K562 (cell line): ENCODE results near the gene CDK4. TPM values are rescaled to one million over a fixed set of nuclear protein-coding genes. Genes with fewer than 3 reads are reported as not detected.

ENCODE experiments used
- CGGBP1 ChIP-seq: fragments of 250-450 bp; sonication (Bioruptor Pico); IDR thresholded peaks from 2 replicates; pipeline ENCODE4 v1.9.0; 2021; ENCODE audit warnings: mild to moderate bottlenecking
- CREBBP ChIP-seq: IDR thresholded peaks from one replicate; pipeline ENCODE4 v1.6.1; 2012; ENCODE audit warnings: low read depth, mild to moderate bottlenecking, control low read depth, inconsistent platforms, low read length
- EGR1 ChIP-seq: fragments of 450-650 bp; conservative IDR thresholded peaks from 2 replicates; pipeline ENCODE4 v1.6.1; 2017; ENCODE audit warnings: mild to moderate bottlenecking
- GATA2 ChIP-seq: sonication (generic); formaldehyde crosslinking; IDR thresholded peaks from 2 replicates; pipeline ENCODE4 v1.4.0; 2020; ENCODE audit warnings: mild to moderate bottlenecking, missing genetic modification reagents
- KLF16 ChIP-seq: IDR thresholded peaks from 2 replicates; pipeline ENCODE4 v1.6.1; 2016; ENCODE audit warnings: antibody characterized with exemption
- L3MBTL2 ChIP-seq: fragments of 450-650 bp; IDR thresholded peaks from 2 replicates; pipeline ENCODE4 v1.6.1; 2016; ENCODE audit warnings: mild to moderate bottlenecking, moderate library complexity
- MAZ ChIP-seq, 2 experiments: fragments of 450-650 bp in 1 of 2; sonication (generic) in 1 of 2; formaldehyde crosslinking; IDR thresholded peaks in 1 of 2; conservative IDR thresholded peaks in 1 of 2; 2 replicates each; pipeline versions ENCODE4 v1.4.0 to v1.5.0; 2020; ENCODE audit warnings: mild to moderate bottlenecking in 1 of 2, missing genetic modification reagents in 1 of 2
- MEF2A ChIP-seq: IDR thresholded peaks from 2 replicates; pipeline ENCODE4 v1.6.1; 2011; ENCODE audit warnings: low read depth, mild to moderate bottlenecking, low read length, moderate library complexity; ENCODE audit not compliant: control insufficient read depth
- MTA3 ChIP-seq: fragments of 450-650 bp; formaldehyde crosslinking; IDR thresholded peaks from 2 replicates; pipeline ENCODE4 v1.6.1; 2017; ENCODE audit warnings: mild to moderate bottlenecking, borderline replicate concordance
- NCOA2 ChIP-seq, 2 experiments: fragments of 450-650 bp; IDR thresholded peaks; 2 replicates each; pipeline ENCODE4 v1.6.1; 2018; ENCODE audit warnings: mild to moderate bottlenecking in 2 of 2, moderate library complexity in 1 of 2; ENCODE audit not compliant: partially characterized antibody in 2 of 2
- POLR2G ChIP-seq: fragments of 200-400 bp; formaldehyde crosslinking; IDR thresholded peaks from 2 replicates; pipeline ENCODE4 v1.6.1; 2017; ENCODE audit warnings: low read depth, mild to moderate bottlenecking, antibody characterized with exemption, low read length, moderate library complexity
- RUNX1 ChIP-seq: sonication (generic); IDR thresholded peaks from 2 replicates; pipeline ENCODE4 v1.6.1; 2016; ENCODE audit warnings: antibody characterized with exemption, low read depth
- SPI1 ChIP-seq: IDR thresholded peaks from 2 replicates; pipeline ENCODE4 v1.6.1; 2011; ENCODE audit warnings: low read depth, low read length, control low read depth, borderline replicate concordance
- STAT5B ChIP-seq: fragments of 250-450 bp; sonication (Bioruptor Pico); IDR thresholded peaks from 2 replicates; pipeline ENCODE4 v1.8.0; 2021; ENCODE audit warnings: mild to moderate bottlenecking, inconsistent platforms
- YY1 ChIP-seq, 3 experiments: IDR thresholded peaks; 2 replicates each; pipeline ENCODE4 v1.6.1; 2011; ENCODE audit warnings: low read length in 2 of 3, mild to moderate bottlenecking in 2 of 3, moderate library complexity in 2 of 3, borderline replicate concordance in 1 of 3, control low read depth in 1 of 3, low read depth in 1 of 3; ENCODE audit not compliant: insufficient read depth in 3 of 3, insufficient replicate concordance in 2 of 3, control insufficient read depth in 1 of 3, insufficient read length in 1 of 3; ENCODE audit errors: extremely low read depth in 1 of 3
- ZNF780A ChIP-seq: fragments of 250-450 bp; sonication (Bioruptor Pico); IDR thresholded peaks from 2 replicates; pipeline ENCODE4 v1.5.0; 2021; ENCODE audit warnings: mild to moderate bottlenecking
- polyA plus RNA-seq, 8 experiments: library from polyadenylated mRNA; depleted of rRNA in 4 of 8; stranded (reverse) in 5 of 8; unstranded in 3 of 8; fragments of >200 nt; fragmentation: Nextera tagmentation in 2 of 8; fragmentation: Illumina TruSeq in 1 of 8; extraction: Ambion mirVana in 2 of 8; extraction: Trizol in 1 of 8; gene quantifications; 2 replicates each; pipeline versions ENCODE4 v1.2.1 to v1.2.3, GENCODE V29; 2011 to 2014; ENCODE audit warnings: inconsistent platforms in 1 of 8, missing spikeins in 1 of 8
- total RNA-seq, 7 experiments: library from RNA; depleted of rRNA in 6 of 7; stranded (reverse); fragments of >200 nt in 6 of 7; fragmentation: Illumina TruSeq in 2 of 7; extraction: Trizol in 2 of 7; gene quantifications; 2 replicates each; pipeline versions ENCODE4 v1.2.1 to v1.2.3, GENCODE V29; 2011 to 2021; ENCODE audit warnings: low replicate concordance in 1 of 7
- TF ChIP-seq, protein P1 (sequence below): fragments of 250-450 bp; sonication (Bioruptor Pico); IDR thresholded peaks from 2 replicates; pipeline ENCODE4 v1.5.0; 2021
- TF ChIP-seq, protein P2 (sequence below), 2 experiments: fragments of 450-650 bp; IDR thresholded peaks; 2 replicates each; pipeline ENCODE4 v1.6.1; 2018; ENCODE audit warnings: mild to moderate bottlenecking in 2 of 2, low read depth in 1 of 2; ENCODE audit not compliant: partially characterized antibody in 2 of 2
- TF ChIP-seq, protein P3 (sequence below): fragments of 250-450 bp; sonication (Bioruptor Pico); IDR thresholded peaks from 2 replicates; pipeline ENCODE4 v1.9.0; 2021; ENCODE audit warnings: mild to moderate bottlenecking, inconsistent platforms

CDK4 gene
- total and polyA plus RNA-seq, 9 of the 15 experiments (the other 6 are each of a cell fraction or from before 2014, with no cell fraction given), result 37.8 to 436 (median 238) TPM

DNA sequence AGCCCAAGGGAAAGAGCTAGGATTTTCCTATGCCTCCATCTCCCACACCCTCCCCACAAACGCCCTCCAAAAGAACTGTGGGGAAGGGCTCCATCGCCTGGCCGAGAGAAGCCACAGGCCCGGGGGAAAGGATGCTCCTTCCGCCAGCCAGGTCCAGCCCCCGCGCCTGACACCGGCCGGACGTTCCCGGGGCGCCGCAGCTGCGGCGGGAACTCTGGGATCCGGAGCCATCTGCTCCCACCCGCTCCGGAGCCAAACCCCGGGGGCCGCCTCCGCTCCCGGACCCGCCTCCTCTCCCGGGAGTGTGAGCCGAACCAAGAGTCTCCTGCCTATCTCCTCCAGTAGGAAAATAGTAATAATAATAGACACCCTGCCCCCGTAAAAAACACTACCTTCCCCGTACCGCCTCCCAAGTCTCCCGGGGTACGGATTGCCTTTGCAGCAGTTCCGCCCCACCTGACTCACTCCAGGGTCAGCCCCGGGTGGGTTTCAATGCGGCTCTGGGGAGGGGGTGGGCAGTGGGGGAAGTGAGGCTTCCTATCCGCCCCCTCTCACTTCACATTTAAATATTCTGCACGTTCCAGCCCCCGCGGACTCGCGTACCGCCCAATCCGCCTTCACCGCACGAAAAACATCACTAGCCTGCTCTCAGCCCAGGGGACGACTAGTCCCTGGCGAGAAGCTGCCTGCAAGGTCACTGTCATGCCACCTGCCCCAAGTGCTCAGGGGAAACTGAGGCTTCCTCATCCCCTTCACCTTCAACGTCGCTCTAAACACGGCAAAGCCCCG, 16.0 kb downstream of the CDK4 start (continued):
- TF ChIP-seq CREBBP, result no peak
- TF ChIP-seq ZNF780A (CRISPR knock-in tag), result no peak
- 0 out of 2 replicates have a peak, but pooled peaks have one; percentile 38 for TF ChIP-seq MTA3
- no peak for TF ChIP-seq STAT5B (CRISPR knock-in tag)
- no peak for TF ChIP-seq CGGBP1 (CRISPR knock-in tag)
- TF ChIP-seq, protein P1, sequence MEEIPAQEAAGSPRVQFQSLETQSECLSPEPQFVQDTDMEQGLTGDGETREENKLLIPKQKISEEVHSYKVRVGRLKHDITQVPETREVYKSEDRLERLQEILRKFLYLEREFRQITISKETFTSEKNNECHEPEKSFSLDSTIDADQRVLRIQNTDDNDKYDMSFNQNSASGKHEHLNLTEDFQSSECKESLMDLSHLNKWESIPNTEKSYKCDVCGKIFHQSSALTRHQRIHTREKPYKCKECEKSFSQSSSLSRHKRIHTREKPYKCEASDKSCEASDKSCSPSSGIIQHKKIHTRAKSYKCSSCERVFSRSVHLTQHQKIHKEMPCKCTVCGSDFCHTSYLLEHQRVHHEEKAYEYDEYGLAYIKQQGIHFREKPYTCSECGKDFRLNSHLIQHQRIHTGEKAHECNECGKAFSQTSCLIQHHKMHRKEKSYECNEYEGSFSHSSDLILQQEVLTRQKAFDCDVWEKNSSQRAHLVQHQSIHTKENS, result no peak
- TF ChIP-seq EGR1, result peak; percentile 76
- peak; percentile 45; the same call in 1 of the 2 replicates for TF ChIP-seq KLF16
- peak; percentile 63 for TF ChIP-seq L3MBTL2
- TF ChIP-seq GATA2 (CRISPR knock-in tag), result no peak
- no peak for TF ChIP-seq NCOA2 (IDR thresholded peaks at IDR 0.05; ENCODE audit: partially characterized antibody in 2 of 2)
- TF ChIP-seq, protein P2, sequence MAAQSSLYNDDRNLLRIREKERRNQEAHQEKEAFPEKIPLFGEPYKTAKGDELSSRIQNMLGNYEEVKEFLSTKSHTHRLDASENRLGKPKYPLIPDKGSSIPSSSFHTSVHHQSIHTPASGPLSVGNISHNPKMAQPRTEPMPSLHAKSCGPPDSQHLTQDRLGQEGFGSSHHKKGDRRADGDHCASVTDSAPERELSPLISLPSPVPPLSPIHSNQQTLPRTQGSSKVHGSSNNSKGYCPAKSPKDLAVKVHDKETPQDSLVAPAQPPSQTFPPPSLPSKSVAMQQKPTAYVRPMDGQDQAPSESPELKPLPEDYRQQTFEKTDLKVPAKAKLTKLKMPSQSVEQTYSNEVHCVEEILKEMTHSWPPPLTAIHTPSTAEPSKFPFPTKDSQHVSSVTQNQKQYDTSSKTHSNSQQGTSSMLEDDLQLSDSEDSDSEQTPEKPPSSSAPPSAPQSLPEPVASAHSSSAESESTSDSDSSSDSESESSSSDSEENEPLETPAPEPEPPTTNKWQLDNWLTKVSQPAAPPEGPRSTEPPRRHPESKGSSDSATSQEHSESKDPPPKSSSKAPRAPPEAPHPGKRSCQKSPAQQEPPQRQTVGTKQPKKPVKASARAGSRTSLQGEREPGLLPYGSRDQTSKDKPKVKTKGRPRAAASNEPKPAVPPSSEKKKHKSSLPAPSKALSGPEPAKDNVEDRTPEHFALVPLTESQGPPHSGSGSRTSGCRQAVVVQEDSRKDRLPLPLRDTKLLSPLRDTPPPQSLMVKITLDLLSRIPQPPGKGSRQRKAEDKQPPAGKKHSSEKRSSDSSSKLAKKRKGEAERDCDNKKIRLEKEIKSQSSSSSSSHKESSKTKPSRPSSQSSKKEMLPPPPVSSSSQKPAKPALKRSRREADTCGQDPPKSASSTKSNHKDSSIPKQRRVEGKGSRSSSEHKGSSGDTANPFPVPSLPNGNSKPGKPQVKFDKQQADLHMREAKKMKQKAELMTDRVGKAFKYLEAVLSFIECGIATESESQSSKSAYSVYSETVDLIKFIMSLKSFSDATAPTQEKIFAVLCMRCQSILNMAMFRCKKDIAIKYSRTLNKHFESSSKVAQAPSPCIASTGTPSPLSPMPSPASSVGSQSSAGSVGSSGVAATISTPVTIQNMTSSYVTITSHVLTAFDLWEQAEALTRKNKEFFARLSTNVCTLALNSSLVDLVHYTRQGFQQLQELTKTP (IDR thresholded peaks at IDR 0.05; ENCODE audit: low read depth in 1 of 2, partially characterized antibody in 2 of 2), result no peak
- TF ChIP-seq SPI1, result no peak
- TF ChIP-seq YY1 (IDR thresholded peaks at IDR 0.05; ENCODE audit: borderline replicate concordance in 1 of 3, control insufficient read depth in 1 of 3, extremely low read depth in 1 of 3, insufficient read depth in 3 of 3, insufficient read length in 1 of 3, insufficient replicate concordance in 2 of 3, low read depth in 1 of 3, low read length in 2 of 3), result peak in 2 of 3 experiments; percentile 8 to 41
- TF ChIP-seq, protein P3, sequence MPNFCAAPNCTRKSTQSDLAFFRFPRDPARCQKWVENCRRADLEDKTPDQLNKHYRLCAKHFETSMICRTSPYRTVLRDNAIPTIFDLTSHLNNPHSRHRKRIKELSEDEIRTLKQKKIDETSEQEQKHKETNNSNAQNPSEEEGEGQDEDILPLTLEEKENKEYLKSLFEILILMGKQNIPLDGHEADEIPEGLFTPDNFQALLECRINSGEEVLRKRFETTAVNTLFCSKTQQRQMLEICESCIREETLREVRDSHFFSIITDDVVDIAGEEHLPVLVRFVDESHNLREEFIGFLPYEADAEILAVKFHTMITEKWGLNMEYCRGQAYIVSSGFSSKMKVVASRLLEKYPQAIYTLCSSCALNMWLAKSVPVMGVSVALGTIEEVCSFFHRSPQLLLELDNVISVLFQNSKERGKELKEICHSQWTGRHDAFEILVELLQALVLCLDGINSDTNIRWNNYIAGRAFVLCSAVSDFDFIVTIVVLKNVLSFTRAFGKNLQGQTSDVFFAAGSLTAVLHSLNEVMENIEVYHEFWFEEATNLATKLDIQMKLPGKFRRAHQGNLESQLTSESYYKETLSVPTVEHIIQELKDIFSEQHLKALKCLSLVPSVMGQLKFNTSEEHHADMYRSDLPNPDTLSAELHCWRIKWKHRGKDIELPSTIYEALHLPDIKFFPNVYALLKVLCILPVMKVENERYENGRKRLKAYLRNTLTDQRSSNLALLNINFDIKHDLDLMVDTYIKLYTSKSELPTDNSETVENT, result no peak
- peak; percentile 43 to 93; a peak in 3 of 4 replicates for TF ChIP-seq MAZ (CRISPR knock-in tag; conservative IDR thresholded peaks at IDR 0.05 in 1 of 2, IDR thresholded peaks at IDR 0.05 in 1 of 2)
- TF ChIP-seq POLR2G, result peak; percentile 84
- no peak for TF ChIP-seq RUNX1
- no peak for TF ChIP-seq MEF2A
